Measurements from ENCODE around the gene RBFOX1.

DNA sequence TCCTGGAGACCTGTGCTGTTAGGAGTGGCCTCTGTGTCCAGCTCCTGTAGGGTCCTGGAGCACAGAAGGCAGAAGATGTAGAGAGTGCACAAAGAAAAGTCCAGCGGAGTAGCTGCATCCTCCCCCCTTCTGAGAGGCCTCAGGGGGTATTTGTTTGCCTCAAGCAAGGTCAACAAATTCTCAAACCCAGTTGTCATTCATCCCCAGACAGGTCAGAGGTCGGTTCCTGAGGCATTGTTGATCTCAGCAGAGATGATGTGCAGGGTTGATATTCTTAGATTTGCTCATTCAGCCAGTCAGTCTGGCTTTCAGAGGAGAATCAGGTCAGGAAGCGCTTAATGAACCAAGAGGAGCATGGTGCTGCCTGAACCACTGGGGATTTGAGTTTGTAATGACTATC is 8.3 kb upstream of the RBFOX1 start:
- TF ChIP-seq, protein P1, sequence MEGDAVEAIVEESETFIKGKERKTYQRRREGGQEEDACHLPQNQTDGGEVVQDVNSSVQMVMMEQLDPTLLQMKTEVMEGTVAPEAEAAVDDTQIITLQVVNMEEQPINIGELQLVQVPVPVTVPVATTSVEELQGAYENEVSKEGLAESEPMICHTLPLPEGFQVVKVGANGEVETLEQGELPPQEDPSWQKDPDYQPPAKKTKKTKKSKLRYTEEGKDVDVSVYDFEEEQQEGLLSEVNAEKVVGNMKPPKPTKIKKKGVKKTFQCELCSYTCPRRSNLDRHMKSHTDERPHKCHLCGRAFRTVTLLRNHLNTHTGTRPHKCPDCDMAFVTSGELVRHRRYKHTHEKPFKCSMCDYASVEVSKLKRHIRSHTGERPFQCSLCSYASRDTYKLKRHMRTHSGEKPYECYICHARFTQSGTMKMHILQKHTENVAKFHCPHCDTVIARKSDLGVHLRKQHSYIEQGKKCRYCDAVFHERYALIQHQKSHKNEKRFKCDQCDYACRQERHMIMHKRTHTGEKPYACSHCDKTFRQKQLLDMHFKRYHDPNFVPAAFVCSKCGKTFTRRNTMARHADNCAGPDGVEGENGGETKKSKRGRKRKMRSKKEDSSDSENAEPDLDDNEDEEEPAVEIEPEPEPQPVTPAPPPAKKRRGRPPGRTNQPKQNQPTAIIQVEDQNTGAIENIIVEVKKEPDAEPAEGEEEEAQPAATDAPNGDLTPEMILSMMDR (IDR thresholded peaks at IDR 0.05) = no peak
- no peak for TF ChIP-seq POLR2A (IDR thresholded peaks at IDR 0.05)
